Renal cortical epithelial cell (primary cell): ENCODE measurements around the gene STAC2. TPM values are rescaled to one million over a fixed set of nuclear protein-coding genes. Genes with fewer than 3 reads are reported as not detected.
A peak's percentile ranks its signal among the peaks of the same experiment; 100 is the strongest.

ENCODE experiments used
- DNase-seq: peaks from one replicate; pipeline ENCODE4 v3.0.0-alpha.2; 2011; ENCODE audit warnings: low read depth
- total RNA-seq: library from RNA; depleted of rRNA; stranded (reverse); fragments of >200 nt; gene quantifications from 2 replicates; pipeline ENCODE4 v1.2.3, GENCODE V29; 2014

STAC2 gene
- total RNA-seq, 1 donor from 2014 or later: 44.7 TPM

GRCh38 chr17:39165178-39165840 is 60.4 kb downstream of the STAC2 start:
- DNase-seq: no peak

- peak; percentile 48 for DNase-seq
Measured at GRCh38 chr17:39164675-39165143, 61.0 kb downstream of the STAC2 start.

- DNase-seq: no peak
Measured at GRCh38 chr17:39161962-39162361, 63.8 kb downstream of the STAC2 start.

Other genes starting within 250 kb of the STAC2 start
- gene PLXDC1, start 74.3 kb downstream of the STAC2 start, total RNA-seq: not detected in 2 replicates
- not detected in 2 replicates for gene ARL5C, start 59.8 kb downstream of the STAC2 start, total RNA-seq
- gene CACNB1, start 28.3 kb downstream of the STAC2 start, total RNA-seq: 4.3 and 5.4 TPM in 2 replicates
- gene RPL19, start 25.7 kb downstream of the STAC2 start, total RNA-seq: 1,714 and 1,811 TPM in 2 replicates
- 14.1 and 24.2 TPM in 2 replicates for gene FBXL20, start 175.7 kb upstream of the STAC2 start, total RNA-seq
- 18.1 and 28.2 TPM in 2 replicates for gene MED1, start 225.3 kb upstream of the STAC2 start, total RNA-seq
- 18.6 and 38.9 TPM in 2 replicates for gene CDK12, start 235.5 kb upstream of the STAC2 start, total RNA-seq